H9 (cell line): ENCODE measurements around the gene SLC16A10. TPM values are rescaled to one million over a fixed set of nuclear protein-coding genes. Genes with fewer than 3 reads are reported as not detected.

Experiments
- DNase-seq: peaks from one replicate; pipeline ENCODE4 v3.0.0-alpha.2; 2017
- H2AFZ ChIP-seq: one replicate; pipeline ENCODE4 v1.6.1; 2013; ENCODE audit warnings: mild to moderate bottlenecking, low read length, control low read depth, moderate library complexity
- H2AK5ac ChIP-seq: 2 replicates; pipeline ENCODE4 v1.6.1; 2013; ENCODE audit warnings: low read length, control low read depth, mixed read lengths; ENCODE audit not compliant: insufficient read length
- H2BK120ac ChIP-seq: one replicate; pipeline ENCODE4 v1.6.1; 2013; ENCODE audit warnings: low read depth, mild to moderate bottlenecking, low read length, control low read depth, inconsistent platforms; ENCODE audit not compliant: poor library complexity, severe bottlenecking
- H2BK12ac ChIP-seq: 2 replicates; pipeline ENCODE4 v1.6.1; 2013; ENCODE audit warnings: low read length, control low read depth, mixed read lengths, low read depth; ENCODE audit not compliant: insufficient read length
- H2BK15ac ChIP-seq: 2 replicates; pipeline ENCODE4 v1.6.1; 2013; ENCODE audit warnings: low read depth, low read length, control low read depth
- H2BK20ac ChIP-seq: one replicate; pipeline ENCODE4 v1.6.1; 2013; ENCODE audit warnings: low read depth, mild to moderate bottlenecking, low read length, control low read depth, inconsistent platforms; ENCODE audit not compliant: poor library complexity, severe bottlenecking
- H2BK5ac ChIP-seq: 2 replicates; pipeline ENCODE4 v1.6.1; 2013; ENCODE audit warnings: low read length, control low read depth, mixed read lengths; ENCODE audit not compliant: insufficient read length
- H3K14ac ChIP-seq: 2 replicates; pipeline ENCODE4 v1.6.1; 2013; ENCODE audit warnings: low read length, control low read depth; ENCODE audit not compliant: insufficient read depth
- H3K18ac ChIP-seq: 2 replicates; pipeline ENCODE4 v1.6.1; 2013; ENCODE audit warnings: low read depth, mild to moderate bottlenecking, mixed read lengths, low read length, control low read depth; ENCODE audit not compliant: insufficient read length
- H3K23ac ChIP-seq: 2 replicates; pipeline ENCODE4 v1.6.1; 2013; ENCODE audit warnings: low read length, control low read depth, mixed read lengths, low read depth; ENCODE audit not compliant: insufficient read length
- H3K23me2 ChIP-seq: 2 replicates; pipeline ENCODE4 v1.6.1; 2013; ENCODE audit warnings: low read depth, mild to moderate bottlenecking, mixed read lengths, low read length, control low read depth; ENCODE audit not compliant: insufficient read length, poor library complexity, severe bottlenecking
- H3K27ac ChIP-seq: 2 replicates; pipeline ENCODE4 v1.5.1; 2013; ENCODE audit warnings: low read length, control low read depth, mixed read lengths, low read depth; ENCODE audit not compliant: insufficient read length
- H3K27me3 ChIP-seq: 2 replicates; pipeline ENCODE4 v1.6.1; 2013; ENCODE audit warnings: low read length, control low read depth, inconsistent platforms; ENCODE audit not compliant: insufficient read depth
- H3K4ac ChIP-seq: 2 replicates; pipeline ENCODE4 v1.6.1; 2013; ENCODE audit warnings: low read depth, mild to moderate bottlenecking, control low read depth, inconsistent platforms, low read length, moderate library complexity
- H3K4me1 ChIP-seq: 2 replicates; pipeline ENCODE4 v1.6.1; 2013; ENCODE audit warnings: low read length, control low read depth, inconsistent platforms; ENCODE audit not compliant: insufficient read depth
- H3K4me2 ChIP-seq: 2 replicates; pipeline ENCODE4 v1.6.1; 2013; ENCODE audit warnings: low read length, control low read depth, mixed read lengths; ENCODE audit not compliant: insufficient read length, insufficient read depth
- H3K56ac ChIP-seq: 2 replicates; pipeline ENCODE4 v1.6.1; 2013; ENCODE audit warnings: low read depth, mild to moderate bottlenecking, mixed read lengths, low read length, control low read depth; ENCODE audit not compliant: insufficient read length
- H3K79me1 ChIP-seq: 2 replicates; pipeline ENCODE4 v1.6.1; 2013; ENCODE audit warnings: low read depth, mild to moderate bottlenecking, moderate library complexity, low read length, control low read depth, inconsistent platforms; ENCODE audit not compliant: insufficient read depth, poor library complexity, severe bottlenecking
- H3K79me2 ChIP-seq: 2 replicates; pipeline ENCODE4 v1.6.1; 2013; ENCODE audit warnings: low read length, control low read depth, inconsistent platforms; ENCODE audit not compliant: insufficient read depth
- H3K9ac ChIP-seq: 2 replicates; pipeline ENCODE4 v1.6.1; 2013; ENCODE audit warnings: low read length, control low read depth, mixed read lengths; ENCODE audit not compliant: insufficient read length; ENCODE audit errors: extremely low read depth
- H3K9me3 ChIP-seq: one replicate; pipeline ENCODE4 v1.6.1; 2013; ENCODE audit warnings: low read depth, low read length, inconsistent platforms; ENCODE audit not compliant: control insufficient read depth
- H3T11ph ChIP-seq: one replicate; pipeline ENCODE4 v1.6.1; 2013; ENCODE audit warnings: mild to moderate bottlenecking, low read length, control low read depth, inconsistent platforms
- H4K20me1 ChIP-seq: one replicate; pipeline ENCODE4 v1.6.1; 2013; ENCODE audit not compliant: control insufficient read depth, insufficient read length, insufficient read depth
- H4K5ac ChIP-seq: 2 replicates; pipeline ENCODE4 v1.6.1; 2013; ENCODE audit warnings: low read depth, mild to moderate bottlenecking, mixed read lengths, low read length, control low read depth; ENCODE audit not compliant: insufficient read length
- H4K8ac ChIP-seq: replicated peaks from 2 replicates; pipeline ENCODE4 v1.6.1; 2013; ENCODE audit warnings: low read length, control low read depth, mixed read lengths, low read depth; ENCODE audit not compliant: insufficient read length
- H4K91ac ChIP-seq: 2 replicates; pipeline ENCODE4 v1.6.1; 2013; ENCODE audit warnings: low read depth, mild to moderate bottlenecking, moderate library complexity, mixed read lengths, low read length, control low read depth; ENCODE audit not compliant: insufficient read length
- H3K27ac Mint-ChIP-seq, 3 experiments: 2 replicates in 2 of 3; 3 replicates in 1 of 3; pipeline ENCODE4 v1.8.0; 2020 to 2021; ENCODE audit warnings: mixed read lengths in 3 of 3, mild to moderate bottlenecking in 1 of 3, moderate library complexity in 1 of 3
- H3K27me3 Mint-ChIP-seq: 2 replicates; pipeline ENCODE4 v1.8.0; 2021; ENCODE audit warnings: low read depth, mild to moderate bottlenecking, moderate library complexity, mixed read lengths
- H3K36me3 Mint-ChIP-seq, 3 experiments: 2 replicates in 2 of 3; 3 replicates in 1 of 3; pipeline ENCODE4 v1.8.0; 2020 to 2021; ENCODE audit warnings: low read depth in 3 of 3, mixed read lengths in 3 of 3; ENCODE audit not compliant: insufficient read depth in 1 of 3
- H3K4me1 Mint-ChIP-seq, 2 experiments: 2 replicates each; pipeline ENCODE4 v1.8.0; 2020; ENCODE audit warnings: mixed read lengths in 2 of 2
- H3K4me3 Mint-ChIP-seq, 2 experiments: 2 replicates in 1 of 2; 3 replicates in 1 of 2; pipeline ENCODE4 v1.8.0; 2020 to 2021; ENCODE audit warnings: mild to moderate bottlenecking in 2 of 2, mixed read lengths in 2 of 2, moderate library complexity in 1 of 2
- H3K9me3 Mint-ChIP-seq, 2 experiments: 2 replicates in 1 of 2; 3 replicates in 1 of 2; pipeline ENCODE4 v1.8.0; 2020; ENCODE audit warnings: mild to moderate bottlenecking in 2 of 2, mixed read lengths in 2 of 2, moderate library complexity in 1 of 2
- WGBS: extraction: QIAGEN DNeasy Blood & Tissue Kit; methylation state at CpG from one replicate; pipeline ENCODE4 v1.1.7; 2013; ENCODE audit warnings: missing lambda C conversion rate, low lambda C conversion rate, mixed read lengths; ENCODE audit not compliant: insufficient read length; ENCODE audit errors: extremely low coverage; 5-methylcytosine and 5-hydroxymethylcytosine counted together
- total RNA-seq: library from RNA; stranded (reverse); gene quantifications from 2 replicates; pipeline ENCODE4 v1.2.1, GENCODE V29; 2021
- TF ChIP-seq, protein P1 (sequence below): fragments of 200-600 bp; sonication (generic); conservative IDR thresholded peaks from 3 replicates; pipeline ENCODE4 v1.8.0; 2021; ENCODE audit warnings: antibody characterized with exemption, mild to moderate bottlenecking

Gene SLC16A10
- total RNA-seq, 1 experiment from 2014 or later = 11.4 TPM

DNA sequence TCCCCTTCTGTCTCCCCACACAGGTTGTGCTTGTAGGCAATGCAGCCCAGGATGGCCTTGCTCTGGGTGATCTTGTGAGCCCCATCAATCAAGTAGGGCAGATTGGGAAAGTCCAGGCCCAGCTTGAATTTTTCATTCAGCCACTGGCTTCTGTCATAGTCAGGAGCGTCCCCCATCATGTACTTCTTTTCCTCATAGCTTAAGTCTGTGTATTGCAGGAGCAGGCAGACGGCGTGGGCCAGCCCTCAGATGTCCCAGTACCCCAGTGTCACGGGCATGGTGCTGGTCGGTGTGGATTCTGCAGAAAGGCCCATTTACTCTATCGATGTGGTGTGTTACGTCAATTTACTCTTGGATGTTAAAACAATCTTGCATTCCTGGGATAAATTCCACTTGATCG, 40.1 kb upstream of the SLC16A10 start:
- TF ChIP-seq, protein P1, sequence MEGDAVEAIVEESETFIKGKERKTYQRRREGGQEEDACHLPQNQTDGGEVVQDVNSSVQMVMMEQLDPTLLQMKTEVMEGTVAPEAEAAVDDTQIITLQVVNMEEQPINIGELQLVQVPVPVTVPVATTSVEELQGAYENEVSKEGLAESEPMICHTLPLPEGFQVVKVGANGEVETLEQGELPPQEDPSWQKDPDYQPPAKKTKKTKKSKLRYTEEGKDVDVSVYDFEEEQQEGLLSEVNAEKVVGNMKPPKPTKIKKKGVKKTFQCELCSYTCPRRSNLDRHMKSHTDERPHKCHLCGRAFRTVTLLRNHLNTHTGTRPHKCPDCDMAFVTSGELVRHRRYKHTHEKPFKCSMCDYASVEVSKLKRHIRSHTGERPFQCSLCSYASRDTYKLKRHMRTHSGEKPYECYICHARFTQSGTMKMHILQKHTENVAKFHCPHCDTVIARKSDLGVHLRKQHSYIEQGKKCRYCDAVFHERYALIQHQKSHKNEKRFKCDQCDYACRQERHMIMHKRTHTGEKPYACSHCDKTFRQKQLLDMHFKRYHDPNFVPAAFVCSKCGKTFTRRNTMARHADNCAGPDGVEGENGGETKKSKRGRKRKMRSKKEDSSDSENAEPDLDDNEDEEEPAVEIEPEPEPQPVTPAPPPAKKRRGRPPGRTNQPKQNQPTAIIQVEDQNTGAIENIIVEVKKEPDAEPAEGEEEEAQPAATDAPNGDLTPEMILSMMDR = no peak
- no peak overlapping the region for H3K14ac ChIP-seq
- WGBS = no CpG with 5 or more reads among the region's 8 CpGs
- no peaks in the 10 kb centered on the region for H3K23me2 ChIP-seq
- no peak overlapping the region for H2BK20ac ChIP-seq
- no peak overlapping the region for H4K91ac ChIP-seq
- DNase-seq = no peak
- H3K4me3 Mint-ChIP-seq = no peak overlapping the region; a peak in 1 of 5 replicates
- no peak overlapping the region for H3K4ac ChIP-seq
- no peaks in the 10 kb centered on the region for H4K20me1 ChIP-seq
- H2BK15ac ChIP-seq = no peak overlapping the region
- H4K5ac ChIP-seq = no peak overlapping the region
- no peak overlapping the region for H4K8ac ChIP-seq
- H3K4me1 Mint-ChIP-seq = 0 out of 4 replicates have a peak, but pooled peaks cover 0 to 3% of the 10 kb centered on the region in 2 experiments
- H2BK12ac ChIP-seq = no peak overlapping the region
- no peak overlapping the region for H3K4me2 ChIP-seq
- H3K27me3 Mint-ChIP-seq = no peaks in the 10 kb centered on the region
- H2BK5ac ChIP-seq = no peak overlapping the region
- H3K56ac ChIP-seq = no peak overlapping the region
- H2AFZ ChIP-seq = no peak overlapping the region
- H3T11ph ChIP-seq = no peak overlapping the region
- no peak overlapping the region for H3K18ac ChIP-seq
- no peaks in the 10 kb centered on the region for H3K36me3 Mint-ChIP-seq
- H3K23ac ChIP-seq = no peak overlapping the region
- H2BK120ac ChIP-seq = no peak overlapping the region
- H3K9ac ChIP-seq = no peak overlapping the region
- no peaks in the 10 kb centered on the region for H3K79me1 ChIP-seq
- H3K4me1 ChIP-seq = no peaks in the 10 kb centered on the region
- H3K27ac Mint-ChIP-seq = peak overlapping the region in 1 of 3 experiments; percentile 9; a peak in 1 of 7 replicates
- H3K79me2 ChIP-seq = no peaks in the 10 kb centered on the region
- H2AK5ac ChIP-seq = no peak overlapping the region
- no peaks in the 10 kb centered on the region for H3K9me3 Mint-ChIP-seq
- no peak overlapping the region for H3K27ac ChIP-seq
- H3K27me3 ChIP-seq = no peaks in the 10 kb centered on the region
- no peaks in the 10 kb centered on the region for H3K9me3 ChIP-seq
